K562 (cell line): ENCODE results near the gene CENPA. TPM values are rescaled to one million over a fixed set of nuclear protein-coding genes. Genes with fewer than 3 reads are reported as not detected.
A peak's percentile ranks its signal among the peaks of the same experiment; 100 is the strongest.

ENCODE experiments used
- BCOR ChIP-seq: fragments of 450-650 bp; IDR thresholded peaks from 2 replicates; pipeline ENCODE4 v1.6.1; 2016
- CSDE1 ChIP-seq, 2 experiments: fragments of 450-650 bp; IDR thresholded peaks; 2 replicates each; pipeline ENCODE4 v1.6.1; 2016; ENCODE audit warnings: mild to moderate bottlenecking in 1 of 2
- FUS ChIP-seq: fragments of 200-400 bp; formaldehyde crosslinking; optimal IDR thresholded peaks from 2 replicates; pipeline ENCODE3; 2017; ENCODE audit warnings: low read depth, low read length
- HDGF ChIP-seq: fragments of 450-650 bp; IDR thresholded peaks from 2 replicates; pipeline ENCODE4 v1.6.1; 2016
- JUND ChIP-seq, 2 experiments: IDR thresholded peaks; 2 replicates in 1 of 2; 3 replicates in 1 of 2; pipeline ENCODE4 v1.6.1; 2011; ENCODE audit warnings: borderline replicate concordance in 2 of 2, low read depth in 2 of 2, low read length in 2 of 2, improper control_type of control experiment in 1 of 2, missing biosample characterization in 1 of 2, missing genetic modification characterization in 1 of 2, missing genetic modification reagents in 1 of 2
- NCOA4 ChIP-seq: fragments of 450-650 bp; IDR thresholded peaks from 2 replicates; pipeline ENCODE4 v1.6.1; 2018; ENCODE audit warnings: mild to moderate bottlenecking; ENCODE audit not compliant: partially characterized antibody
- PHF8 ChIP-seq: fragments of 200-600 bp; sonication (generic); IDR thresholded peaks from 2 replicates; pipeline ENCODE4 v1.6.1; 2012; ENCODE audit warnings: mixed run types, mild to moderate bottlenecking, inconsistent platforms, low read length, moderate library complexity, borderline replicate concordance
- SMARCE1 ChIP-seq: fragments of 450-650 bp; IDR thresholded peaks from 2 replicates; pipeline ENCODE4 v1.7.1; 2016; ENCODE audit warnings: mild to moderate bottlenecking
- ZNF77 ChIP-seq: fragments of 250-450 bp; sonication (Bioruptor Pico); IDR thresholded peaks from 2 replicates; pipeline ENCODE4 v1.5.0; 2020
- polyA plus RNA-seq, 8 experiments: library from polyadenylated mRNA; depleted of rRNA in 4 of 8; stranded (reverse) in 5 of 8; unstranded in 3 of 8; fragments of >200 nt; fragmentation: Nextera tagmentation in 2 of 8; fragmentation: Illumina TruSeq in 1 of 8; extraction: Ambion mirVana in 2 of 8; extraction: Trizol in 1 of 8; gene quantifications; 2 replicates each; pipeline versions ENCODE4 v1.2.1 to v1.2.3, GENCODE V29; 2011 to 2014; ENCODE audit warnings: inconsistent platforms in 1 of 8, missing spikeins in 1 of 8
- total RNA-seq, 7 experiments: library from RNA; depleted of rRNA in 6 of 7; stranded (reverse); fragments of >200 nt in 6 of 7; fragmentation: Illumina TruSeq in 2 of 7; extraction: Trizol in 2 of 7; gene quantifications; 2 replicates each; pipeline versions ENCODE4 v1.2.1 to v1.2.3, GENCODE V29; 2011 to 2021; ENCODE audit warnings: low replicate concordance in 1 of 7
- TF ChIP-seq, protein P1 (sequence below): fragments of 250-450 bp; sonication (Bioruptor Pico); IDR thresholded peaks from 2 replicates; pipeline ENCODE4 v1.4.0; 2020; ENCODE audit warnings: borderline replicate concordance
- TF ChIP-seq, protein P2 (sequence below): sonication (generic); formaldehyde crosslinking; IDR thresholded peaks from 2 replicates; pipeline ENCODE4 v1.8.1; 2022; ENCODE audit warnings: missing genetic modification reagents
- TF ChIP-seq, protein P3 (sequence below): sonication (generic); formaldehyde crosslinking; IDR thresholded peaks from 2 replicates; pipeline ENCODE4 v1.8.1; 2023; ENCODE audit warnings: mild to moderate bottlenecking, missing genetic modification reagents
- TF ChIP-seq, protein P4 (sequence below), 2 experiments: IDR thresholded peaks in 1 of 2; conservative IDR thresholded peaks in 1 of 2; 2 replicates each; pipeline ENCODE4 v1.6.1; 2016; ENCODE audit warnings: low read depth in 2 of 2, mild to moderate bottlenecking in 1 of 2, missing compliant biosample characterization in 1 of 2, missing genetic modification characterization in 1 of 2, moderate library complexity in 1 of 2
- TF ChIP-seq, protein P5 (sequence below): fragments of 150-350 bp; conservative IDR thresholded peaks from 2 replicates; pipeline ENCODE4 v1.6.1; 2014; ENCODE audit warnings: low read length

Gene CENPA
- total and polyA plus RNA-seq, 9 of the 15 experiments (the other 6 are each of a cell fraction or from before 2014, with no cell fraction given), result 11.3 to 61.7 (median 44.7) TPM

DNA sequence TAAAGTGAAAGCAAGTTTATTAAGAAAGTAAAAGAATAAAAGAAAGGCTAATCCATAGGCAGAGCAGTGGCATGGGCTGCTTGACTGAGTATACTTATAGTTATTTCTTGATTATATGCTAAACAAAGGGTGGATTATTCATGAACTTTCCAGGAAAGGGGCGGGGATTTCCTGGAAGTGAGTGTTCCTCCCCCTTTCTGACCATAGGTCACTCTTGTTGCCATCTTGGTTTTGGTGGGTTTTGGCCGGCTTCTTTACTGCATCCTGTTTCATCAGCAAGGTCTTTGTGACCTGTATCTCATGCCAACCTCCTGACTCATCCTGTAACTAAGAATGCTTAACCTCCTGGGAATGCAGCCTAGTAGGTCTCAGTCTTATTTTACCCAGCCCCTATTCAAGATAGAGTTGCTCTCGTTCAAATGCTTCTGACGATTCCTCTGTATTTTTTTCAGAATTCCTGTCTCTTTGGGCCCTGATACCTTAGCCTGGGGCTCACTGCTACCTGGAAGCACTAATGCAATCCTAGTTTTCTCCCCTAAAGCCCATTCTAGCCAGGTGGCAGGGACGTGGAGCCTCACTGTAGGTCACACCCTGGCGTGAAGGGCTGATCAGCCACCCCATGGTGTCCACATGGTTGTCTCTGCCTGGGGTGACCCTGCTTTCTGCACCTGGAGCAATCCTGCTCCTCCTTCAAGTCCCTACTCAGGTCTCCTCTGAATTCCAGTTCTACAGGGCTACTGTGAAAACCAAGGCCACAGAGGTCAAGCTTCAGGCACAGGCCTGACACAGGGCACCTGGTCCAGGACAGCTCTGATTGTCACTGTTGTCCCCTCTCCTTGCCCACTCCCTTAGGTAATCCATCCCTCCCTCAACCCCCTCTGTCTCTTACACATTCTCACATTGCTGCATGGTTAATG lies 27.7 kb upstream of the CENPA start (continued):
- TF ChIP-seq, protein P1, sequence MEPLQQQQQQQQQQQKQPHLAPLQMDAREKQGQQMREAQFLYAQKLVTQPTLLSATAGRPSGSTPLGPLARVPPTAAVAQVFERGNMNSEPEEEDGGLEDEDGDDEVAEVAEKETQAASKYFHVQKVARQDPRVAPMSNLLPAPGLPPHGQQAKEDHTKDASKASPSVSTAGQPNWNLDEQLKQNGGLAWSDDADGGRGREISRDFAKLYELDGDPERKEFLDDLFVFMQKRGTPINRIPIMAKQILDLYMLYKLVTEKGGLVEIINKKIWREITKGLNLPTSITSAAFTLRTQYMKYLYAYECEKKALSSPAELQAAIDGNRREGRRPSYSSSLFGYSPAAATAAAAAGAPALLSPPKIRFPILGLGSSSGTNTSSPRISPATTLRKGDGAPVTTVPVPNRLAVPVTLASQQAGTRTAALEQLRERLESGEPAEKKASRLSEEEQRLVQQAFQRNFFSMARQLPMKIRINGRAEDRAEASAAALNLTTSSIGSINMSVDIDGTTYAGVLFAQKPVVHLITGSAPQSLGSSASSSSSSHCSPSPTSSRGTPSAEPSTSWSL (CRISPR knock-in tag), result peak; percentile 64
- TF ChIP-seq NCOA4, result no peak
- TF ChIP-seq ZNF77 (CRISPR knock-in tag), result no peak
- TF ChIP-seq BCOR, result no peak
- peak; percentile 96 for TF ChIP-seq JUND (IDR thresholded peaks at IDR 0.05; ENCODE audit: borderline replicate concordance, low read depth, low read length)
- peak; percentile 91; the same call in 2 of the 3 replicates for TF ChIP-seq JUND (tag; IDR thresholded peaks at IDR 0.05; ENCODE audit: borderline replicate concordance, low read depth, low read length)
- TF ChIP-seq HDGF, result no peak
- TF ChIP-seq SMARCE1, result peak; percentile 80; the same call in 1 of the 2 replicates
- no peak for TF ChIP-seq CSDE1 (IDR thresholded peaks at IDR 0.05)
- TF ChIP-seq, protein P2, sequence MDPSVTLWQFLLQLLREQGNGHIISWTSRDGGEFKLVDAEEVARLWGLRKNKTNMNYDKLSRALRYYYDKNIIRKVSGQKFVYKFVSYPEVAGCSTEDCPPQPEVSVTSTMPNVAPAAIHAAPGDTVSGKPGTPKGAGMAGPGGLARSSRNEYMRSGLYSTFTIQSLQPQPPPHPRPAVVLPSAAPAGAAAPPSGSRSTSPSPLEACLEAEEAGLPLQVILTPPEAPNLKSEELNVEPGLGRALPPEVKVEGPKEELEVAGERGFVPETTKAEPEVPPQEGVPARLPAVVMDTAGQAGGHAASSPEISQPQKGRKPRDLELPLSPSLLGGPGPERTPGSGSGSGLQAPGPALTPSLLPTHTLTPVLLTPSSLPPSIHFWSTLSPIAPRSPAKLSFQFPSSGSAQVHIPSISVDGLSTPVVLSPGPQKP, result no peak
- TF ChIP-seq, protein P3, sequence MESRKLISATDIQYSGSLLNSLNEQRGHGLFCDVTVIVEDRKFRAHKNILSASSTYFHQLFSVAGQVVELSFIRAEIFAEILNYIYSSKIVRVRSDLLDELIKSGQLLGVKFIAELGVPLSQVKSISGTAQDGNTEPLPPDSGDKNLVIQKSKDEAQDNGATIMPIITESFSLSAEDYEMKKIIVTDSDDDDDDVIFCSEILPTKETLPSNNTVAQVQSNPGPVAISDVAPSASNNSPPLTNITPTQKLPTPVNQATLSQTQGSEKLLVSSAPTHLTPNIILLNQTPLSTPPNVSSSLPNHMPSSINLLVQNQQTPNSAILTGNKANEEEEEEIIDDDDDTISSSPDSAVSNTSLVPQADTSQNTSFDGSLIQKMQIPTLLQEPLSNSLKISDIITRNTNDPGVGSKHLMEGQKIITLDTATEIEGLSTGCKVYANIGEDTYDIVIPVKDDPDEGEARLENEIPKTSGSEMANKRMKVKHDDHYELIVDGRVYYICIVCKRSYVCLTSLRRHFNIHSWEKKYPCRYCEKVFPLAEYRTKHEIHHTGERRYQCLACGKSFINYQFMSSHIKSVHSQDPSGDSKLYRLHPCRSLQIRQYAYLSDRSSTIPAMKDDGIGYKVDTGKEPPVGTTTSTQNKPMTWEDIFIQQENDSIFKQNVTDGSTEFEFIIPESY (CRISPR knock-in tag), result no peak
- TF ChIP-seq, protein P4, sequence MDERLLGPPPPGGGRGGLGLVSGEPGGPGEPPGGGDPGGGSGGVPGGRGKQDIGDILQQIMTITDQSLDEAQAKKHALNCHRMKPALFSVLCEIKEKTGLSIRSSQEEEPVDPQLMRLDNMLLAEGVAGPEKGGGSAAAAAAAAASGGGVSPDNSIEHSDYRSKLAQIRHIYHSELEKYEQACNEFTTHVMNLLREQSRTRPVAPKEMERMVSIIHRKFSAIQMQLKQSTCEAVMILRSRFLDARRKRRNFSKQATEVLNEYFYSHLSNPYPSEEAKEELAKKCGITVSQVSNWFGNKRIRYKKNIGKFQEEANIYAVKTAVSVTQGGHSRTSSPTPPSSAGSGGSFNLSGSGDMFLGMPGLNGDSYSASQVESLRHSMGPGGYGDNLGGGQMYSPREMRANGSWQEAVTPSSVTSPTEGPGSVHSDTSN (CRISPR knock-in tag; IDR thresholded peaks at IDR 0.05; ENCODE audit: low read depth), result no peak
- TF ChIP-seq, protein P4 (tag; conservative IDR thresholded peaks at IDR 0.05; ENCODE audit: low read depth), result no peak
- TF ChIP-seq, protein P5, sequence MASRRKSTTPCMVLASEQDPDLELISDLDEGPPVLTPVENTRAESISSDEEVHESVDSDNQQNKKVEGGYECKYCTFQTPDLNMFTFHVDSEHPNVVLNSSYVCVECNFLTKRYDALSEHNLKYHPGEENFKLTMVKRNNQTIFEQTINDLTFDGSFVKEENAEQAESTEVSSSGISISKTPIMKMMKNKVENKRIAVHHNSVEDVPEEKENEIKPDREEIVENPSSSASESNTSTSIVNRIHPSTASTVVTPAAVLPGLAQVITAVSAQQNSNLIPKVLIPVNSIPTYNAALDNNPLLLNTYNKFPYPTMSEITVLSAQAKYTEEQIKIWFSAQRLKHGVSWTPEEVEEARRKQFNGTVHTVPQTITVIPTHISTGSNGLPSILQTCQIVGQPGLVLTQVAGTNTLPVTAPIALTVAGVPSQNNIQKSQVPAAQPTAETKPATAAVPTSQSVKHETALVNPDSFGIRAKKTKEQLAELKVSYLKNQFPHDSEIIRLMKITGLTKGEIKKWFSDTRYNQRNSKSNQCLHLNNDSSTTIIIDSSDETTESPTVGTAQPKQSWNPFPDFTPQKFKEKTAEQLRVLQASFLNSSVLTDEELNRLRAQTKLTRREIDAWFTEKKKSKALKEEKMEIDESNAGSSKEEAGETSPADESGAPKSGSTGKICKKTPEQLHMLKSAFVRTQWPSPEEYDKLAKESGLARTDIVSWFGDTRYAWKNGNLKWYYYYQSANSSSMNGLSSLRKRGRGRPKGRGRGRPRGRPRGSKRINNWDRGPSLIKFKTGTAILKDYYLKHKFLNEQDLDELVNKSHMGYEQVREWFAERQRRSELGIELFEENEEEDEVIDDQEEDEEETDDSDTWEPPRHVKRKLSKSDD, result no peak
- TF ChIP-seq PHF8, result peak; percentile 16; the same call in 1 of the 2 replicates
- TF ChIP-seq FUS, result no peak
